ENCODE results near the gene OCEL1. TPM values are rescaled to one million over a fixed set of nuclear protein-coding genes. Genes with fewer than 3 reads are reported as not detected.
"Not testable (repeated sequence)": the region's sequence is repeated elsewhere in the genome, so short reads cannot be mapped to it uniquely, and the experiment has no call there.

Gene OCEL1
- total RNA-seq, 1 donor from 2014 or later: 3.2 TPM

DNA sequence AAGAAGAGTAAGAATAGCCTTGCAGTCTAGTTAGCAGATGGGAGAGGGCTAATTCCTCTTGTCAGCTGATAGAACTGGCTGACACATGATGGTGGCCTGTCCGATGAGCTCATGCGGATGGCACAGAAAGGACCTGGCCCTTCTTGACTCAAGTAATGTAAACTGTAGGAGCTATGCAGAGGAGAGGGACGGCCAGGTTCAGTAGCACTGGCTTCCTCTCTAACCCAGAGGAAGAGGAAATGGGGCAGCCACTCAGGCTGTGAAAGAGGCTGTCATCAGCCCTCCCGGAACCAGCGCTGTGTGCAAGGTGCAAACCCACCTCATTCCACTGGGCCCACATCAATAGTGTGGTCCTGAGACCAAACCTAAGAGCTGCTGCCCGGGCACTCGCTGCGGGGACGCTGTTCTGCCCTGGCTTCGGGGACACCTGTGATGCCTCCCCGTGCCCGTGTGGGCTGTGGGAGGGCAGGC is 41.6 kb upstream of the OCEL1 start:
- FAIRE-seq: no peak
- no peak for TF ChIP-seq CTCF (IDR thresholded peaks at IDR 0.05; ENCODE audit: insufficient read depth, low read length, severe bottlenecking)
- Histone ChIP-seq H3K27me3 (ENCODE audit: control insufficient read depth, insufficient read depth, low read length) (no peaks in the 10 kb centered on the region), H3K4me3 (ENCODE audit: low read depth, low read length) (no peak overlapping the region), H3K36me3 (ENCODE audit: control insufficient read depth, insufficient read depth, low read length) (peaks cover 30% of the 10 kb centered on the region)
- DNase-seq (ENCODE audit: low read depth): no peak

DNA sequence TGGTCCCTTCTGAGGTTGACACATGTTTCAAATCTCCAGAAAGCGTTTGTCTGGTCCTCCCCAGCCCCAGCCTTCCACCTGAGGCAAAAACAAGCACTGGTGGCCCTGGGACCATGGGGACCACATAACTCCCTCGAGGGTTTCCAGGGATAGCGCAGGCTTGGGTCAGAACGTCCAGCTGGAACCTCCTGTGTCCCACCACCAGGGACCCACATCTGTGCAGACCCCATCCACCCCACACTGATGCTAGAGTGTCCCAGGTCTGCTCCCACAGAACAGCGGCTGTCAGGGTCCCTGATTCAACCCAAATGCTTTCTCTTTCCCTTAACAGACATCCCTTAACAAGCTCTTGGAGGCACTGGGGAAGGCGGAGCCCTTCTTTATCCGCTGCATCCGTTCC is 40.4 kb upstream of the OCEL1 start:
- no peak overlapping the region for H3K4me3 ChIP-seq (ENCODE audit: low read depth, low read length)
- FAIRE-seq (no peak), DNase-seq (ENCODE audit: low read depth) (no peak)
- H3K36me3 ChIP-seq (ENCODE audit: control insufficient read depth, insufficient read depth, low read length): peaks cover 33% of the 10 kb centered on the region
- no peak for TF ChIP-seq CTCF (IDR thresholded peaks at IDR 0.05; ENCODE audit: insufficient read depth, low read length, severe bottlenecking)
- H3K27me3 ChIP-seq (ENCODE audit: control insufficient read depth, insufficient read depth, low read length): no peaks in the 10 kb centered on the region

DNA sequence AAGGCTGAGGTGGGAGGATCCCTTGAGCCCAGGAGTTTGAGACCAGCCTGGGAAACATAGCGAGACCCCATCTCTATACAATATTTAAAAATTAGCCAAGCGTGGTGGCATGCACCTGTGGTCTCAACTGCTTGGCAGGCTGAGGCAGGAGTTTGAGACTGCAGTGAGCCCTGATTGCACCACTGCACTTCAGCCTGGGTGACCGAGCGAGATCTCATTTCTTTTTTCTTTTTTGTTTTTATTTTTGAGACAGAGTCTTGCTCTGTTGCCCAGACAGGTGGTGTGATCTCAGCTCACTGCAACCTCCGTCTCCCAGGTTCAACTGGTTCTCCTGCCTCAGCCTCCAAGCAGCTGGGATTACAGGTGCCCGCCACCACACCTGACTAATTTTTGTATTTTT is 34.3 kb upstream of the OCEL1 start:
- not testable (repeated sequence) for DNase-seq (ENCODE audit: low read depth); H3K4me3 ChIP-seq (ENCODE audit: low read depth, low read length); H3K27me3 ChIP-seq (ENCODE audit: control insufficient read depth, insufficient read depth, low read length); FAIRE-seq
- peaks cover 40% of the 10 kb centered on the region for H3K36me3 ChIP-seq (ENCODE audit: control insufficient read depth, insufficient read depth, low read length)

GRCh38 chr19:17192751-17193150 is 33.3 kb upstream of the OCEL1 start:
- TF ChIP-seq CTCF (IDR thresholded peaks at IDR 0.05; ENCODE audit: insufficient read depth, low read length, severe bottlenecking): no peak
- peaks cover 35% of the 10 kb centered on the region for H3K36me3 ChIP-seq (ENCODE audit: control insufficient read depth, insufficient read depth, low read length)
- H3K27me3 ChIP-seq (ENCODE audit: control insufficient read depth, insufficient read depth, low read length): no peaks in the 10 kb centered on the region
- peak; percentile 73 for FAIRE-seq
- H3K4me3 ChIP-seq (ENCODE audit: low read depth, low read length): no peak overlapping the region
- no peak for DNase-seq (ENCODE audit: low read depth)

- no peak overlapping the region for H3K4me3 ChIP-seq (ENCODE audit: low read depth, low read length)
- TF ChIP-seq CTCF (IDR thresholded peaks at IDR 0.05; ENCODE audit: insufficient read depth, low read length, severe bottlenecking): no peak
- no peaks in the 10 kb centered on the region for H3K27me3 ChIP-seq (ENCODE audit: control insufficient read depth, insufficient read depth, low read length)
- FAIRE-seq (no peak), DNase-seq (ENCODE audit: low read depth) (no peak)
- H3K36me3 ChIP-seq (ENCODE audit: control insufficient read depth, insufficient read depth, low read length): peaks cover 30% of the 10 kb centered on the region
Observed at GRCh38 chr19:17194608-17195007, 31.4 kb upstream of the OCEL1 start.

DNA sequence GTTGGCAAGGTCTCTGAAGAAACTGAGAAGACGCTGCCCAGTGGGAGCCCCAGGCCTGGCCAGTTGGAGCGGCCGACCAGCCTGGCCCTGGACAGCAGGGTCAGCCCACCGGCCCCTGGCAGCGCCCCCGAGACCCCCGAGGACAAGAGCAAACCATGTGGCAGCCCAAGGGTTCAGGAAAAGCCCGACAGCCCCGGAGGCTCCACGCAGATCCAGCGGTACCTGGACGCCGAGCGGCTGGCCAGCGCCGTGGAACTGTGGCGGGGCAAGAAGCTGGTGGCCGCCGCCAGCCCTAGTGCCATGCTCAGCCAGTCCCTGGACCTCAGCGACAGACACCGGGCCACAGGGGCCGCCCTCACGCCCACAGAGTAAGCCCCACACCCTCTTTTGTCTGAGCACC is 30.9 kb upstream of the OCEL1 start:
- FAIRE-seq: no peak
- no peak overlapping the region for H3K4me3 ChIP-seq (ENCODE audit: low read depth, low read length)
- no peaks in the 10 kb centered on the region for H3K27me3 ChIP-seq (ENCODE audit: control insufficient read depth, insufficient read depth, low read length)
- H3K36me3 ChIP-seq (ENCODE audit: control insufficient read depth, insufficient read depth, low read length): peaks cover 29% of the 10 kb centered on the region
- DNase-seq (ENCODE audit: low read depth): no peak
- no peak for TF ChIP-seq CTCF (IDR thresholded peaks at IDR 0.05; ENCODE audit: insufficient read depth, low read length, severe bottlenecking)

All from bronchial epithelial cell (primary cell).